B cell (primary cell): ENCODE measurements around the gene KCNK13. TPM values are rescaled to one million over a fixed set of nuclear protein-coding genes. Genes with fewer than 3 reads are reported as not detected.

Experiments used
- ATAC-seq: fragments of 200-7000 bp; cut with Tn5 transposase; one replicate; pipeline ENCODE4 v1.10.0; 2021; ENCODE audit warnings: low read depth, mild to moderate bottlenecking, moderate number of reproducible peaks, moderate library complexity
- CTCF ChIA-PET: fragments of 350-600 bp; sonication (Branson Sonifier 250); formaldehyde crosslinking; loops from one replicate; lab custom pipeline; 2021; ENCODE audit warnings: antibody characterized with exemption, inconsistent platforms; lab: Charles Lee
- POLR2A ChIA-PET: fragments of 350-600 bp; sonication (Branson Sonifier 250); formaldehyde crosslinking; loops from one replicate; lab custom pipeline; 2021; ENCODE audit warnings: antibody characterized with exemption; lab: Charles Lee
- DNase-seq: peaks from one replicate; pipeline ENCODE4 v3.0.0; 2013
- H2AFZ ChIP-seq: 2 replicates; pipeline ENCODE4 v1.6.1; 2012; ENCODE audit warnings: mild to moderate bottlenecking, low read depth, low read length; ENCODE audit not compliant: insufficient read depth, poor library complexity, severe bottlenecking
- H3K27ac ChIP-seq, 2 donors: 1 replicate in 1 of 2; 2 replicates in 1 of 2; pipeline ENCODE4 v1.5.1; 2012 to 2013; ENCODE audit warnings: low read length in 2 of 2, mild to moderate bottlenecking in 2 of 2, moderate library complexity in 1 of 2
- H3K27me3 ChIP-seq, 4 experiments: fragments of 200-600 bp in 1 of 4; sonication (generic) in 1 of 4; replicated peaks in 1 of 4; 1 replicate in 2 of 4; 2 replicates in 2 of 4; pipeline versions ENCODE4 v1.6.1 to v1.7.0; 2013 to 2016; ENCODE audit warnings: low read length in 3 of 4, mild to moderate bottlenecking in 2 of 4, mixed read lengths in 1 of 4, moderate library complexity in 1 of 4; ENCODE audit not compliant: insufficient read depth in 4 of 4, control insufficient read depth in 3 of 4; ENCODE audit errors: control extremely low read depth in 1 of 4
- H3K36me3 ChIP-seq, 2 experiments: replicated peaks in 1 of 2; 1 replicate in 1 of 2; 2 replicates in 1 of 2; pipeline versions ENCODE4 v1.6.1 to v1.7.1; 2013; ENCODE audit warnings: low read length in 1 of 2; ENCODE audit not compliant: insufficient read depth in 2 of 2, control insufficient read depth in 1 of 2; ENCODE audit errors: control extremely low read depth in 1 of 2, extremely low read depth in 1 of 2
- H3K4me1 ChIP-seq, 2 donors: fragments of 200-600 bp in 1 of 2; sonication (generic) in 1 of 2; 1 replicate in 1 of 2; 2 replicates in 1 of 2; pipeline versions ENCODE4 v1.5.1 to v1.6.1; 2013 to 2017; ENCODE audit warnings: low read length in 2 of 2; ENCODE audit not compliant: control insufficient read depth in 2 of 2, insufficient read depth in 2 of 2
- H3K4me2 ChIP-seq: replicated peaks from 2 replicates; pipeline ENCODE3; 2012; ENCODE audit warnings: mild to moderate bottlenecking, low read depth, low read length; ENCODE audit not compliant: poor library complexity, severe bottlenecking
- H3K4me3 ChIP-seq, 5 experiments: fragments of 200-600 bp in 1 of 5; sonication (generic) in 1 of 5; 1 replicate in 3 of 5; 2 replicates in 2 of 5; pipeline versions ENCODE4 v1.5.1 to v1.7.0; 2011 to 2016; ENCODE audit warnings: low read length in 4 of 5, mild to moderate bottlenecking in 4 of 5, low read depth in 2 of 5, control low read depth in 1 of 5, moderate library complexity in 1 of 5; ENCODE audit not compliant: insufficient read depth in 1 of 5; ENCODE audit errors: control extremely low read depth in 1 of 5, extremely low read depth in 1 of 5
- H3K79me2 ChIP-seq: fragments of 200-600 bp; sonication (generic); one replicate; pipeline ENCODE4 v1.6.0; 2016; ENCODE audit warnings: low read length; ENCODE audit not compliant: control insufficient read depth, insufficient read depth
- H3K9ac ChIP-seq: fragments of 200-600 bp; sonication (generic); 2 replicates; pipeline ENCODE4 v1.6.1; 2017; ENCODE audit warnings: mild to moderate bottlenecking, low read length, moderate library complexity
- H3K9me3 ChIP-seq, 3 donors: one replicate each; pipeline versions ENCODE4 v1.6.1 to v1.7.1; 2013; ENCODE audit warnings: low read length in 2 of 3; ENCODE audit not compliant: control insufficient read depth in 2 of 3, insufficient read depth in 1 of 3; ENCODE audit errors: control extremely low read depth in 1 of 3
- H4K20me1 ChIP-seq: 2 replicates; pipeline ENCODE4 v1.6.0; 2012; ENCODE audit warnings: mild to moderate bottlenecking, low read length; ENCODE audit not compliant: insufficient read depth, control insufficient read depth, poor library complexity, severe bottlenecking
- H3K27ac Mint-ChIP-seq: one replicate; pipeline ENCODE4 v1.8.0; 2021; ENCODE audit warnings: mixed read lengths
- H3K27me3 Mint-ChIP-seq: one replicate; pipeline ENCODE4 v1.8.0; 2021; ENCODE audit warnings: mixed read lengths
- H3K4me1 Mint-ChIP-seq: one replicate; pipeline ENCODE4 v1.8.0; 2021; ENCODE audit warnings: mixed read lengths
- H3K4me3 Mint-ChIP-seq: one replicate; pipeline ENCODE4 v1.8.0; 2021; ENCODE audit warnings: mixed read lengths
- H3K9me3 Mint-ChIP-seq: one replicate; pipeline ENCODE4 v1.8.0; 2022; ENCODE audit warnings: mixed read lengths; ENCODE audit not compliant: insufficient read depth
- CTCF ChIP-seq: fragments of 200-600 bp; IDR thresholded peaks from one replicate; pipeline ENCODE4 v1.8.0; 2022; ENCODE audit warnings: antibody characterized with exemption, mild to moderate bottlenecking
- EZH2 ChIP-seq: IDR thresholded peaks from 2 replicates; pipeline ENCODE4 v1.6.1; 2012; ENCODE audit warnings: borderline replicate concordance, low read depth, mild to moderate bottlenecking, moderate library complexity, low read length; ENCODE audit not compliant: insufficient read depth, poor library complexity, severe bottlenecking
- WGBS: methylation state at CpG from one replicate; pipeline ENCODE4 v1.1.5; 2013; ENCODE audit warnings: missing lambda C conversion rate; ENCODE audit not compliant: insufficient coverage; 5-methylcytosine and 5-hydroxymethylcytosine counted together
- intact Hi-C: fragments of 100-400 bp; cut with micrococcal nuclease; formaldehyde crosslinking; loops from one replicate; pipeline ENCODE4 v1.10.0; 2022
- polyA plus RNA-seq: library from polyadenylated mRNA; depleted of rRNA; stranded (reverse); fragments of >200 nt; gene quantifications from 2 replicates; pipeline ENCODE4 v1.2.3, GENCODE V29; 2012
- total RNA-seq, 2 donors: library from RNA; stranded (reverse); fragments of 120-200 nt in 1 of 2; gene quantifications; 1 replicate in 1 of 2; 2 replicates in 1 of 2; pipeline versions ENCODE4 v1.2.3 to v1.2.4, GENCODE V29; 2013 to 2022

KCNK13 gene
- total and polyA plus RNA-seq, 2 donors (not counting 1 experiment from before 2014, with no cell fraction given): 0.03 TPM; not detected in 1

DNA sequence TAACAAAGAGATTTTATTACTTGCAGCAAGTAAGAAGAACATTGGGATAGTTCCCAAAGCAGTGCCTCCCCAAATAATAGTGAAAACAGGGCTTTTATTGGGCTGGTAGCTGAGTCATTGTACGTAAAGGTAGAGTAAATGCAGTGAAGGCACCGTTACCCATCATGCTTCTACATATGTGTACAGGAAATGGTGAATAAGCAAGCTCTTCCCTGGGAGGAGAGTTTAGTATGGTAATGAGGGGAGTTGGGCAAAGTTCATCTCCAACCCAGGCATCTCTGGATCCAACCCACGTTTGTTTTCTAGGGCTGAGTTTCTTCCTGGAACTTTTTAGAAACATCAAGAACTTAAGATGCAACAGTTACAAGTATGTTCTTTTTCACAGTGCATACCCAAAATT is 56.2 kb downstream of the KCNK13 start:
- peaks cover 24% of the 10 kb centered on the region for H3K27me3 Mint-ChIP-seq
- Histone ChIP-seq H3K27ac (no peak overlapping the region), H3K4me3 (no peak overlapping the region), H3K4me2 (no peak overlapping the region), H2AFZ (no peak overlapping the region), H3K9ac (no peak overlapping the region), H3K79me2 (no peaks in the 10 kb centered on the region), H3K27me3 (peaks cover 0 to 4% (median 0%) of the 10 kb centered on the region in 4 experiments), H4K20me1 (no peaks in the 10 kb centered on the region), H3K36me3 (no peaks in the 10 kb centered on the region), H3K9me3 (no peaks in the 10 kb centered on the region), H3K4me1 (no peaks in the 10 kb centered on the region)
- ChIA-PET CTCF (no interaction called here), POLR2A (no interaction called here)
- no peaks in the 10 kb centered on the region for H3K4me1 Mint-ChIP-seq
- WGBS: no CpG with 5 or more reads among the region's 3 CpGs
- no peak overlapping the region for H3K4me3 Mint-ChIP-seq
- intact Hi-C loops: loop anchor here (10.0 kb wide), 1 partner anchor 437 kb away; no protein-coding TSS in a partner anchor
- no peak overlapping the region for H3K27ac Mint-ChIP-seq
- no peak for DNase-seq
- no peak for TF ChIP-seq EZH2
- TF ChIP-seq CTCF: no peak
- peaks cover 5% of the 10 kb centered on the region for H3K9me3 Mint-ChIP-seq
- no peak for ATAC-seq

- H3K4me1 ChIP-seq: no peaks in the 10 kb centered on the region
- no peak overlapping the region for H3K9ac ChIP-seq
- H3K4me3 ChIP-seq: no peak overlapping the region
- H3K27me3 ChIP-seq: no peaks in the 10 kb centered on the region
- no peaks in the 10 kb centered on the region for H3K9me3 Mint-ChIP-seq
- DNase-seq (no peak), ATAC-seq (no peak)
- POLR2A ChIA-PET: no interaction called here
- 95% methylated on average over 8 of the region's 15 CpGs for WGBS
- no peaks in the 10 kb centered on the region for H3K36me3 ChIP-seq
- peaks cover 0 to under 1% (median 0%) of the 10 kb centered on the region in 3 donors for H3K9me3 ChIP-seq
- H2AFZ ChIP-seq: no peak overlapping the region
- H4K20me1 ChIP-seq: no peaks in the 10 kb centered on the region
- intact Hi-C loops: no loop called here
- TF ChIP-seq EZH2: no peak
- TF ChIP-seq CTCF: no peak
- H3K4me3 Mint-ChIP-seq: no peak overlapping the region
- CTCF ChIA-PET: no interaction called here
- H3K27ac Mint-ChIP-seq: no peak overlapping the region
- peaks cover 25% of the 10 kb centered on the region for H3K27me3 Mint-ChIP-seq
- H3K79me2 ChIP-seq: no peaks in the 10 kb centered on the region
- no peak overlapping the region for H3K4me2 ChIP-seq
- H3K27ac ChIP-seq: no peak overlapping the region
- H3K4me1 Mint-ChIP-seq: no peaks in the 10 kb centered on the region
These were observed 64.5 kb downstream of the KCNK13 start for GRCh38 chr14:90126260-90126659.
